ENCODE results near the gene MACROD2.

DNA sequence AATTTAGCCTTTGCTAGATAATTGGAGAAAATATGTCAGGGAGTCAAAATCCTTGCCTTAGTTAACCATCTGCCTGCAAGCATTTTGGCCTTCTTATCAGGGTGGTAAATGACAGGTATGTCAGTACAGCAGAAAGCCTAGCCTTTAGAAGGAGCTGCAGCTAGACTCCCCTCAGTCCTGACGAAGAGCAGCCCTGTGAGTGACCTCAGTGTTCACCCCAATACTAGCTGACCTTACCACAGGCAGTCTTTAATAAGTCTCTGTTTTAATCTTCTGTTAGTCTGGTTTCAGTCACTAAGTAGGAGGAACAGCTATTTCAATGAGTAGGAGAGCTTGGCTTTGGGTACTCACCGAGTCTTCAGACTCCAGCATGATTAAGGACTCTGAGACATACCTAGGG is 682.1 kb downstream of the MACROD2 start:
- TF ChIP-seq, protein P1, sequence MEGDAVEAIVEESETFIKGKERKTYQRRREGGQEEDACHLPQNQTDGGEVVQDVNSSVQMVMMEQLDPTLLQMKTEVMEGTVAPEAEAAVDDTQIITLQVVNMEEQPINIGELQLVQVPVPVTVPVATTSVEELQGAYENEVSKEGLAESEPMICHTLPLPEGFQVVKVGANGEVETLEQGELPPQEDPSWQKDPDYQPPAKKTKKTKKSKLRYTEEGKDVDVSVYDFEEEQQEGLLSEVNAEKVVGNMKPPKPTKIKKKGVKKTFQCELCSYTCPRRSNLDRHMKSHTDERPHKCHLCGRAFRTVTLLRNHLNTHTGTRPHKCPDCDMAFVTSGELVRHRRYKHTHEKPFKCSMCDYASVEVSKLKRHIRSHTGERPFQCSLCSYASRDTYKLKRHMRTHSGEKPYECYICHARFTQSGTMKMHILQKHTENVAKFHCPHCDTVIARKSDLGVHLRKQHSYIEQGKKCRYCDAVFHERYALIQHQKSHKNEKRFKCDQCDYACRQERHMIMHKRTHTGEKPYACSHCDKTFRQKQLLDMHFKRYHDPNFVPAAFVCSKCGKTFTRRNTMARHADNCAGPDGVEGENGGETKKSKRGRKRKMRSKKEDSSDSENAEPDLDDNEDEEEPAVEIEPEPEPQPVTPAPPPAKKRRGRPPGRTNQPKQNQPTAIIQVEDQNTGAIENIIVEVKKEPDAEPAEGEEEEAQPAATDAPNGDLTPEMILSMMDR (IDR thresholded peaks at IDR 0.05): no peak
- TF ChIP-seq POLR2A (IDR thresholded peaks at IDR 0.05): no peak

Measured in body of pancreas (tissue), 4 donors.